Stimulated activated naive B cell treated with anti-CD40 and anti-IgM and Interleukin-4, amounts not matched to agents 10 μg/mL and 1 μg/mL and 100 μg/mL, for 72 hours (primary cell): Measurements from ENCODE around the gene DDHD1.
"Not testable (repeated sequence)": the region's sequence is repeated elsewhere in the genome, so short reads cannot be mapped to it uniquely, and the experiment has no call there.

Experiments used
- ATAC-seq, 2 donors: fragments of 150-1000 bp; cut with Tn5 transposase; replicated peaks; 2 replicates each; pipeline ENCODE4 v1.10.0; 2021; ENCODE audit warnings: moderate library complexity in 1 of 2
- DNase-seq: peaks from one replicate; pipeline ENCODE4 v3.0.0; 2021
- H3K27ac Mint-ChIP-seq: one replicate; pipeline ENCODE4 v1.8.0; 2022; ENCODE audit warnings: mild to moderate bottlenecking, mixed read lengths
- H3K27me3 Mint-ChIP-seq, 2 donors: one replicate each; pipeline ENCODE4 v1.8.0; 2022; ENCODE audit warnings: mixed read lengths in 2 of 2
- H3K36me3 Mint-ChIP-seq, 2 donors: one replicate each; pipeline ENCODE4 v1.8.0; 2022; ENCODE audit warnings: mixed read lengths in 2 of 2, mild to moderate bottlenecking in 1 of 2
- H3K4me1 Mint-ChIP-seq, 2 donors: one replicate each; pipeline ENCODE4 v1.8.0; 2022; ENCODE audit warnings: mixed read lengths in 2 of 2, mild to moderate bottlenecking in 1 of 2
- H3K4me3 Mint-ChIP-seq, 2 donors: one replicate each; pipeline ENCODE4 v1.8.0; 2022; ENCODE audit warnings: mild to moderate bottlenecking in 2 of 2, mixed read lengths in 2 of 2, moderate library complexity in 1 of 2
- H3K9me3 Mint-ChIP-seq, 2 donors: one replicate each; pipeline ENCODE4 v1.8.0; 2022; ENCODE audit warnings: mixed read lengths in 2 of 2, mild to moderate bottlenecking in 1 of 2

The DDHD1 gene

DNA sequence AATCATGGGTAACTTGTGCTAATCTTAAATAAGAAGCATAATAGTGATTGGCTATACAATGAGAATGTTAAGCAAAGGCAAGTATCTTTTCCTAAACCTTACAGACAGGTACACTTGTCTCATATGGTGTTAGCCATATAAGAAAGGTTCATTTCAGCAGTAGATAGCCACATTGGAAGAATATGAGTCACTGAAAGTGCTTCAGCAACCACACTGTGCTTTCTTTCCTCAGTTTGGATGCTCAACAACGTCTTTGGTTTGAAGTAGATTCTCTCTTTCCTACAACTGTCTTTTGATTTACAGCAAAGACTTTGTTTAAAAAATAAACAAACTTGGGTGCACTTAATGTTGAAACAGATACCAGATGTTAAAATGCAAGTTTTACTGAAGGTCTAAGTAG is 8.9 kb downstream of the DDHD1 start:
- Mint-ChIP-seq H3K27ac (no peak overlapping the region), H3K36me3 (peaks cover 35 to 49% of the 10 kb centered on the region in 2 donors), H3K27me3 (no peaks in the 10 kb centered on the region), H3K4me3 (no peak overlapping the region), H3K9me3 (peaks cover 16 to 18% of the 10 kb centered on the region in 2 donors), H3K4me1 (peaks cover 22 to 24% of the 10 kb centered on the region in 2 donors)
- DNase-seq (no peak), ATAC-seq (peak; percentile 55 to 67)

GRCh38 chr14:53140585-53140984 is 12.5 kb downstream of the DDHD1 start:
- peaks cover 6 to 10% of the 10 kb centered on the region in 2 donors for H3K4me1 Mint-ChIP-seq

DNA sequence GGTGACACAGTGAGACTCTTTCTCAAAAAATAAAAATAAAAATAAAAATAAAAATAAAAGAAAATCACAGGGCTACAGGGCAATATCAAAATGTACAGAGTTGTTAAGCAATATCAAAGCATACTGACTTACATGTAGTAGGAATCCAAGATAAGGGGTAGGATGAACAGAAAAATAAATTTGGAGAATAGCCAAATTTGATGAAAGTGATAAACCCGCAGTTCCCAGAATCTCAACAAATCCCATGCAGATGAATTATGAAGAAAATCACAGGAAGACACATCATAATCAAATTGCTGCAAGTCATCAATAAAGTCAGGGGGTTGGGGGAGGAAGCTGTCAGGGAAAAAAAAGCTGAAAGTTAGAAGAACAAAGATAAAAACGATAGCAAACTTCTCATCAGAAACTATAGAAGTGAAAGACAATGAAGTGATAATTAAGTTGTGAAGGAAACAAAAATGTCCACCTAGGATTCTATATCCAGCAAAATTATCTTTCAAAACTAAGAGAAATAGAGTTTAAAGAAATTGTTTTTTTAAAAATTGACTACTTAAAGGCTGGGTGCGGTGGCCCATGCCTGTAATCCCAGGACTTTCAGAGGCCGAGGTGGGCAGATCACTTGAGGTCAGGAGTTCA is 15.4 kb downstream of the DDHD1 start:
- Mint-ChIP-seq H3K4me3 (no peak overlapping the region), H3K4me1 (peaks cover 6 to 15% of the 10 kb centered on the region in 2 donors), H3K27ac (no peak overlapping the region), H3K36me3 (peaks cover 49 to 60% of the 10 kb centered on the region in 2 donors), H3K9me3 (peaks cover 21 to 27% of the 10 kb centered on the region in 2 donors), H3K27me3 (no peaks in the 10 kb centered on the region)
- DNase-seq (no peak), ATAC-seq (no peak)

More at GRCh38 chr14:53140585-53140984, 12.5 kb downstream of the DDHD1 start:
- Mint-ChIP-seq H3K27me3 (no peaks in the 10 kb centered on the region), H3K9me3 (peaks cover 23 to 29% of the 10 kb centered on the region in 2 donors), H3K36me3 (peaks cover 50 to 69% of the 10 kb centered on the region in 2 donors), H3K4me3 (no peak overlapping the region), H3K27ac (peak overlapping the region; percentile 10)
- ATAC-seq (no peak), DNase-seq (no peak)

GRCh38 chr14:53130491-53130890 is 22.6 kb downstream of the DDHD1 start:
- DNase-seq, ATAC-seq: not testable (repeated sequence)
- peaks cover 20 to 21% of the 10 kb centered on the region in 2 donors for H3K4me1 Mint-ChIP-seq

GRCh38 chr14:53128303-53129028 is 24.7 kb downstream of the DDHD1 start:
- DNase-seq (no peak), ATAC-seq (peak; percentile 51)
- peaks cover 4 to 6% of the 10 kb centered on the region in 2 donors for H3K9me3 Mint-ChIP-seq
- peaks cover 18 to 31% of the 10 kb centered on the region in 2 donors for H3K4me1 Mint-ChIP-seq
- H3K27ac Mint-ChIP-seq = peak overlapping the region; percentile 79
- H3K36me3 Mint-ChIP-seq = peaks cover 4 to 10% of the 10 kb centered on the region in 2 donors
- H3K27me3 Mint-ChIP-seq = no peaks in the 10 kb centered on the region
- no peak overlapping the region for H3K4me3 Mint-ChIP-seq

More at GRCh38 chr14:53130491-53130890, 22.6 kb downstream of the DDHD1 start:
- H3K4me3 Mint-ChIP-seq, H3K9me3 Mint-ChIP-seq, H3K27ac Mint-ChIP-seq, H3K27me3 Mint-ChIP-seq, H3K36me3 Mint-ChIP-seq: not testable (repeated sequence)

GRCh38 chr14:53127832-53128231 is 25.3 kb downstream of the DDHD1 start:
- H3K4me3 Mint-ChIP-seq = peak overlapping the region; percentile 10 to 18
- peak overlapping the region; percentile 79 for H3K27ac Mint-ChIP-seq
- peaks cover 5 to 12% of the 10 kb centered on the region in 2 donors for H3K36me3 Mint-ChIP-seq
- peaks cover 19 to 34% of the 10 kb centered on the region in 2 donors for H3K4me1 Mint-ChIP-seq
- ATAC-seq (peak; percentile 75 to 85), DNase-seq (no peak)
- no peaks in the 10 kb centered on the region for H3K27me3 Mint-ChIP-seq
- peaks cover 4 to 6% of the 10 kb centered on the region in 2 donors for H3K9me3 Mint-ChIP-seq

DNA sequence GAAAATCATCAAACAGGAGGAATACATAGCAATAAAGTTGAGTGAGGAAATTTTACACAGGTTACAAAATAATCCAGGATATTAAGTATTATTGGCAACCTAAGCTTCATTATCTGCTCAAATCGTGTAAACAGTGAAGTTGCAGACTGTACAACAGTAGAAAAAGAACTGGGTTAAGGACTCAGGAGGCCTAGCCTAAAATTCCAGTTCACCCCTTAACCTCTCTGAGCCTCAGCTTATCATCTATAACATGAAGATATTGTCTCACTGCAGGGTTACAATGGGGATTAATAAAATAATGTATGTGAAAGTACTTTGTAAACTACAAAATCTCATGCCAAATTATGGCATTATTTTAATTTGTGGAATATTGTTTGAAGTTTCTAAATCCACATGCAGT is 26.0 kb downstream of the DDHD1 start:
- Mint-ChIP-seq H3K4me3 (peak overlapping the region; percentile 60 to 67), H3K27ac (peak overlapping the region; percentile 79), H3K4me1 (peaks cover 22 to 39% of the 10 kb centered on the region in 2 donors), H3K36me3 (peaks cover 8 to 14% of the 10 kb centered on the region in 2 donors), H3K27me3 (no peaks in the 10 kb centered on the region), H3K9me3 (peaks cover 4 to 6% of the 10 kb centered on the region in 2 donors)
- DNase-seq (no peak), ATAC-seq (no peak)

GRCh38 chr14:53126731-53127130 is 26.4 kb downstream of the DDHD1 start:
- DNase-seq (no peak), ATAC-seq (peak; percentile 42 to 44)
- Mint-ChIP-seq H3K27me3 (no peaks in the 10 kb centered on the region), H3K9me3 (peaks cover 4 to 6% of the 10 kb centered on the region in 2 donors), H3K36me3 (peaks cover 12 to 18% of the 10 kb centered on the region in 2 donors), H3K4me3 (peak overlapping the region; percentile 60 to 67), H3K4me1 (peaks cover 24 to 42% of the 10 kb centered on the region in 2 donors), H3K27ac (peak overlapping the region; percentile 73)

- Mint-ChIP-seq H3K4me3 (no peak overlapping the region), H3K27me3 (no peaks in the 10 kb centered on the region), H3K27ac (no peak overlapping the region), H3K36me3 (peaks cover 18 to 29% of the 10 kb centered on the region in 2 donors), H3K4me1 (peaks cover 27 to 47% of the 10 kb centered on the region in 2 donors), H3K9me3 (peaks cover 4 to 9% of the 10 kb centered on the region in 2 donors)
- ATAC-seq (no peak), DNase-seq (no peak)
Measured at GRCh38 chr14:53124786-53125185, 28.3 kb downstream of the DDHD1 start.

- H3K27ac Mint-ChIP-seq, DNase-seq, ATAC-seq, H3K9me3 Mint-ChIP-seq, H3K4me3 Mint-ChIP-seq, H3K27me3 Mint-ChIP-seq: not testable (repeated sequence)
- peaks cover 25 to 35% of the 10 kb centered on the region in 2 donors for H3K36me3 Mint-ChIP-seq
- H3K4me1 Mint-ChIP-seq = peaks cover 33 to 60% of the 10 kb centered on the region in 2 donors
Measured at GRCh38 chr14:53121419-53121818, 31.7 kb downstream of the DDHD1 start.

- H3K9me3 Mint-ChIP-seq = peaks cover 5 to 19% of the 10 kb centered on the region in 2 donors
- H3K4me3 Mint-ChIP-seq, H3K27ac Mint-ChIP-seq, H3K27me3 Mint-ChIP-seq, ATAC-seq, DNase-seq: not testable (repeated sequence)
- H3K4me1 Mint-ChIP-seq = peaks cover 39 to 65% of the 10 kb centered on the region in 2 donors
- peaks cover 43 to 49% of the 10 kb centered on the region in 2 donors for H3K36me3 Mint-ChIP-seq
Measured at GRCh38 chr14:53117479-53117878, 35.6 kb downstream of the DDHD1 start.

- no peaks in the 10 kb centered on the region for H3K27me3 Mint-ChIP-seq
- H3K4me1 Mint-ChIP-seq = peaks cover 23 to 48% of the 10 kb centered on the region in 2 donors
- H3K4me3 Mint-ChIP-seq = no peak overlapping the region
- DNase-seq (no peak), ATAC-seq (no peak)
- H3K27ac Mint-ChIP-seq = no peak overlapping the region
- H3K36me3 Mint-ChIP-seq = peaks cover 29 to 32% of the 10 kb centered on the region in 2 donors
- H3K9me3 Mint-ChIP-seq = peaks cover 5 to 16% of the 10 kb centered on the region in 2 donors
Measured at GRCh38 chr14:53113989-53114388, 39.1 kb downstream of the DDHD1 start.

DNA sequence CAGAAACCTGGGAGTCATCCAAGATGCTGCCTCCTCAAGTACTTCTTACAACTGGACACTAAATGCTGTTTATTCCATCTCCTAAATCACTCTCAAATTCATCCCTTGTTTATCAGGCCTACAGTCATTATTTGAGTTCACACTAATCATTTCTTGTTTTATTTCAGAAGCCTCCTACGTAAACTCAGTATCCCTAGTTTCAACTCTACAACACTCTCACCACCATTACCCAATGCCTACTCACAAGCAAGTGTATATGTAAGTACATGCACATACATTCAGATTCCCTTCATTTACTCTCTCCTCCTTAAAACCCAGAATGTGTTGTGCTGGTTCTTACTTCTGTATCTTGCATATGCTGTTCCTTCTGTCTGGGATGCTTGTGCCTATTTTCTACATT is 43.0 kb downstream of the DDHD1 start:
- Mint-ChIP-seq H3K4me1 (peaks cover 15 to 28% of the 10 kb centered on the region in 2 donors), H3K4me3 (no peak overlapping the region), H3K27ac (no peak overlapping the region), H3K36me3 (peaks cover 7 to 14% of the 10 kb centered on the region in 2 donors), H3K27me3 (no peaks in the 10 kb centered on the region), H3K9me3 (peaks cover 4 to 7% of the 10 kb centered on the region in 2 donors)
- no peak for ATAC-seq
- no peak for DNase-seq
